ENCODE measurements around the gene TBC1D32. TPM values are rescaled to one million over a fixed set of nuclear protein-coding genes. Genes with fewer than 3 reads are reported as not detected.
A peak's percentile ranks its signal among the peaks of the same experiment; 100 is the strongest.
"Not testable (repeated sequence)": the region's sequence is repeated elsewhere in the genome, so short reads cannot be mapped to it uniquely, and the experiment has no call there.

The TBC1D32 gene
- total RNA-seq, 6 experiments from 2014 or later, result 0.65 to 2.3 (median 1.7) TPM

DNA sequence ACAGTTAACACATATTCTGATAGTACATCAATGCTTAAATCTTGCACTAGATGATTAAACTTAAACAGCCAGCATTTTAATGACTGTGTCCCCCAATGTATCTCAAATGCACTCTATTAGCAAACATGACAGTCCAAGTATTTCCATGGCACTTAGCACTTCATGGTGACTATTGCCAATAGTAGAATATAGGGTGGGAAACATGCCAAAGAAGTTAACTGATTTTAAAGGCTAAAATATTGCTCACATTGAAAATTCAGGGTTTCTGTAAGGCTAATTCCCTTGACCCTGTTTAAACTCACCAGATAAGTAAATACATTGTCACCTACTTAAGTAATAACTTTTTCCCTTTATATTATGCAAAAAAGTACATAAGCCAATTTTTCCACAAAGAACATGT is 266.9 kb downstream of the TBC1D32 start:
- Histone ChIP-seq H3K9me3 (no peaks in the 10 kb centered on the region), H3K4me3 (no peak overlapping the region), H3K36me3 (no peaks in the 10 kb centered on the region), H3K4me1 (no peaks in the 10 kb centered on the region), H3K27me3 (no peaks in the 10 kb centered on the region), H3K27ac (no peak overlapping the region)
- TF ChIP-seq, protein P1, sequence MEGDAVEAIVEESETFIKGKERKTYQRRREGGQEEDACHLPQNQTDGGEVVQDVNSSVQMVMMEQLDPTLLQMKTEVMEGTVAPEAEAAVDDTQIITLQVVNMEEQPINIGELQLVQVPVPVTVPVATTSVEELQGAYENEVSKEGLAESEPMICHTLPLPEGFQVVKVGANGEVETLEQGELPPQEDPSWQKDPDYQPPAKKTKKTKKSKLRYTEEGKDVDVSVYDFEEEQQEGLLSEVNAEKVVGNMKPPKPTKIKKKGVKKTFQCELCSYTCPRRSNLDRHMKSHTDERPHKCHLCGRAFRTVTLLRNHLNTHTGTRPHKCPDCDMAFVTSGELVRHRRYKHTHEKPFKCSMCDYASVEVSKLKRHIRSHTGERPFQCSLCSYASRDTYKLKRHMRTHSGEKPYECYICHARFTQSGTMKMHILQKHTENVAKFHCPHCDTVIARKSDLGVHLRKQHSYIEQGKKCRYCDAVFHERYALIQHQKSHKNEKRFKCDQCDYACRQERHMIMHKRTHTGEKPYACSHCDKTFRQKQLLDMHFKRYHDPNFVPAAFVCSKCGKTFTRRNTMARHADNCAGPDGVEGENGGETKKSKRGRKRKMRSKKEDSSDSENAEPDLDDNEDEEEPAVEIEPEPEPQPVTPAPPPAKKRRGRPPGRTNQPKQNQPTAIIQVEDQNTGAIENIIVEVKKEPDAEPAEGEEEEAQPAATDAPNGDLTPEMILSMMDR (IDR thresholded peaks at IDR 0.05), result no peak
- no peak for TF ChIP-seq POLR2A (IDR thresholded peaks at IDR 0.05)
- DNase-seq, result no peak
- ATAC-seq, result no peak
- intact Hi-C loops (cut with DNase I), result no loop called here

DNA sequence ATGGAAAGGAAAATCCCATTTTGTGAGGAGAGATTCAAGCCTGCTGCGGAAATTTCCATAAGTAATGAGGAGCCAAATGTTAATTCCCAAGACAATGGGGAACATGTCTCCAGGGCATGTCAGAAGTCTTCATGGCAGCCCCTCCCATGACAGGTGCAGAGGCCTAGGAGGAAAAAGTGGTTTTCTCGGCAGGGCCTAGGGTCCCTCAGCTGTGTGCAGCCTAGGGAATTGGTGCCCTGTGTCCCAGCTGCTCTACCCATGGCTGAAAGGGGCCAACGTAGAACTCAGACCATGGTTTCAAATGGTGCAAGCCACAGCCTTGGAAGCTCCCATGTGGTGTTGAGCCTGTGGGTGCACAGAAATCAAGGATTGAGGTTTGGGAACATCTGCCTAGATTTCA is 269.9 kb downstream of the TBC1D32 start:
- intact Hi-C loops (cut with DNase I), result no loop called here
- TF ChIP-seq POLR2A (IDR thresholded peaks at IDR 0.05), result no peak
- TF ChIP-seq, protein P1 (IDR thresholded peaks at IDR 0.05), result no peak
- DNase-seq (no peak), ATAC-seq (no peak)
- H3K27me3 ChIP-seq, result no peaks in the 10 kb centered on the region
- no peaks in the 10 kb centered on the region for H3K36me3 ChIP-seq
- no peak overlapping the region for H3K27ac ChIP-seq
- H3K4me1 ChIP-seq, result no peaks in the 10 kb centered on the region
- H3K4me3 ChIP-seq, result no peak overlapping the region
- H3K9me3 ChIP-seq, result no peaks in the 10 kb centered on the region
- WGBS (ENCODE audit: insufficient coverage, low coverage, low lambda C conversion rate, missing lambda C conversion rate), result no CpG with 5 or more reads among the region's 3 CpGs

DNA sequence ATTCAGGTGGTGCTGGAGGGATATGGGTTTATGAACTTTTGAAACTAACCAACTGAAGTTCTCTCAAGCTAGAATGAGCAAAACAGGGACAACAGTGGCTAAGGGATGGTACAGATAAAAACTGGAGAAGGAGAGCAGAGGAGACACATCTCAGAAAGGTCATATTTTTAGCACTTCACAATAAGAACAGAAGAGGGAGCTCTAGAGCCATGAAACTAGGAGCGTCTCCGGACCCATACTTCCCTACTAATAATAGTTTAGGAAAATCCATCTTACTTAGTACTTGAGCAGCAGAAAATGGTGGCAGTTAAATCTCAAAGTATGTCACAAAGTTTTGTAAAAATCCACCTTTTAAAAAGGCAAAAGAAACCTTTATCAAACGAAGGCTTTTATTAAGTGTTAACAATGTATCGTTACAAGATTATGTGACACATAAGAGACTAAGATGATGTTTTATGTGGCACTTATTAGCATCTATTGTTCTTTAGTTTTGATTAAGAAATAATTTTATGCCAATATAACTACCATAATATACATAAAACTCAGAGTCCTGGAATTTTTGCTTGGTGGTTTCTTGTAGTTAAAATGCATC is 278.6 kb downstream of the TBC1D32 start:
- no peak overlapping the region for H3K4me3 ChIP-seq
- TF ChIP-seq POLR2A (IDR thresholded peaks at IDR 0.05), result no peak
- TF ChIP-seq, protein P1 (IDR thresholded peaks at IDR 0.05), result peak; percentile 66 to 73 (median 68)
- H3K9me3 ChIP-seq, result no peaks in the 10 kb centered on the region
- intact Hi-C loops (cut with DNase I), result no loop called here
- H3K36me3 ChIP-seq, result no peaks in the 10 kb centered on the region
- WGBS (ENCODE audit: insufficient coverage, low coverage, low lambda C conversion rate, missing lambda C conversion rate), result 29% methylated on average over 4 of the region's 4 CpGs
- peaks cover 0 to 5% (median 0%) of the 10 kb centered on the region in 4 donors for H3K4me1 ChIP-seq
- no peak overlapping the region for H3K27ac ChIP-seq
- DNase-seq (no peak), ATAC-seq (peak; percentile 88 to 94 (median 93))
- no peaks in the 10 kb centered on the region for H3K27me3 ChIP-seq

GRCh38 chr6:121048593-121048992 is 285.7 kb downstream of the TBC1D32 start:
- ATAC-seq; H3K4me1 ChIP-seq; H3K36me3 ChIP-seq; DNase-seq; intact Hi-C loops (cut with DNase I); H3K27me3 ChIP-seq; H3K27ac ChIP-seq; H3K9me3 ChIP-seq; H3K4me3 ChIP-seq: not testable (repeated sequence)
- 66% methylated on average over 2 of the region's 4 CpGs for WGBS (ENCODE audit: insufficient coverage, low coverage, low lambda C conversion rate, missing lambda C conversion rate)

DNA sequence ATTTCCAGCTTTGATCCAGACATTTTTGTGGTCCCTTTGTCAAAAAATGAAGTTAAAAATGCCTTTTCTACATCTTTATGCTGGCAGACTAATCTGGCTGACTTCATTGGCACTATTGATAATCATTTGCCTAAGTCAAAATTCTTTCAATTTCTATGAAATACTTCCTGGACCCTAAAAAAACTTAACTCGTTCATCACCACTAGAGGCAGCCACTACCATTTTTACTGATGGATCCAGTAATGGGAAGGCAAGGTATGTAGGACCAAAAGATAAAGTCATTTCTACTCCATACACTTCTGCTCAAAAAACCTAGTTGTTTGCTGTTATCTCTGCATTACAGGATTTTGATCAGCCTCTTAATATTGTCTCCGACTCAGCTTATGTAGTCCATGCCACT is 289.4 kb downstream of the TBC1D32 start:
- H3K27me3 ChIP-seq; DNase-seq; H3K27ac ChIP-seq; H3K9me3 ChIP-seq; H3K36me3 ChIP-seq; intact Hi-C loops (cut with DNase I); H3K4me1 ChIP-seq; H3K4me3 ChIP-seq; ATAC-seq: not testable (repeated sequence)
- WGBS (ENCODE audit: insufficient coverage, low coverage, low lambda C conversion rate, missing lambda C conversion rate), result 63% methylated on average over 2 of the region's 2 CpGs

DNA sequence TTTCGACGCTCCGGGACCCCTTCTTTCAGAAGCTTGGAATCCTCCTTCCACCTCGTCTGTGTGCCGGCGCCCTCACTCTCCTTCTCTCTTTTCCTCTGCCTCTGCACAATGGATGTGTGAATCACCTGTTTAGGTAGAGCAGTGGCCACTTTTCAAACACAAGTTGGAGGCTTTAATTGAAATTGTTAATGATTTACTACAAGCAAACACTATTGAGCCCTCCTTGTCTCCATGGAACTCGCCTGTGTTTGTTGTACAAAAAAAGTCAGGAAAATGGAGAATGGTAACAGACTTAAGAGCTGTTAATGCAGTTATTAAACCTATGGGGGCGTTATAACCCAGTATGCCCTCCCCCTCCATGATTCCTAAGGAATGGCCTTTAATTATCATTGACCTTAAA is 290.6 kb downstream of the TBC1D32 start:
- intact Hi-C loops (cut with DNase I); H3K4me3 ChIP-seq; DNase-seq; H3K9me3 ChIP-seq; H3K27ac ChIP-seq; H3K27me3 ChIP-seq; H3K4me1 ChIP-seq; H3K36me3 ChIP-seq: not testable (repeated sequence)
- ATAC-seq, result peak; percentile 20 to 75 (median 44)
- whole genome bisulfite sequencing (ENCODE audit: insufficient coverage, low coverage, low lambda C conversion rate, missing lambda C conversion rate), result 35% methylated on average over 8 of the region's 8 CpGs

DNA sequence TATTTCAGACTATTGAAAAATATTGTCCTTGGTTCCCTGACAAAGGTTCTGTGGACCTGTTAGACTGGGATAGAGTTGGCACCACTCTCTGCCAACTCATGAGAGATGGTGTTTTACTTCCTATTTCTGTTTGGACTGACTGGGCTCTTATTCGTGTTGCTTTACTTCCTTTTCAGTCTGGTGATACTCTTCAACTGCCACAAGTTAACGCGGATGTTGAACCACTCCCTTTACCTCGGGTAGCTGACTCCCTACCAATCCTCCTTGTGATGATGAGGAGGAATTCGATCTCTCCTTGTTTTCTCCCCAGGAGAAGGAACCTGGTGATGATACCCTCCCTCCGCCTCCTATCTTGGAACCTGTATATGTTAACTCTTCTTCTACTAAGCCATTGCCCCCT is 291.1 kb downstream of the TBC1D32 start:
- H3K4me3 ChIP-seq; H3K9me3 ChIP-seq; H3K27ac ChIP-seq; H3K4me1 ChIP-seq; DNase-seq; H3K27me3 ChIP-seq; ATAC-seq; intact Hi-C loops (cut with DNase I); H3K36me3 ChIP-seq: not testable (repeated sequence)
- WGBS (ENCODE audit: insufficient coverage, low coverage, low lambda C conversion rate, missing lambda C conversion rate), result 66% methylated on average over 4 of the region's 6 CpGs
